Heart left ventricle (tissue), 16 donors: ENCODE results near the gene SLC9B2. TPM values are rescaled to one million over a fixed set of nuclear protein-coding genes. Genes with fewer than 3 reads are reported as not detected.

ENCODE experiments used
- ATAC-seq, 4 donors: fragments of 200-7000 bp; cut with Tn5 transposase; one replicate each; pipeline ENCODE4 v1.9.1; 2020 to 2022; ENCODE audit warnings: moderate library complexity in 4 of 4, mild to moderate bottlenecking in 3 of 4, moderate number of reproducible peaks in 1 of 4
- DNase-seq, 5 donors: peaks; one replicate each; pipeline ENCODE4 v3.0.0-alpha.2; 2020
- H3K27ac ChIP-seq, 12 donors: fragments of 200-600 bp; sonication (generic) in 4 of 12; one replicate each; pipeline versions ENCODE4 v1.5.0 to v1.8.0; 2016 to 2022; ENCODE audit warnings: mild to moderate bottlenecking in 2 of 12
- H3K27me3 ChIP-seq, 9 donors: fragments of 200-600 bp; sonication (generic) in 2 of 9; one replicate each; pipeline versions ENCODE4 v1.5.1 to v1.8.0; 2016 to 2022; ENCODE audit warnings: mild to moderate bottlenecking in 3 of 9
- H3K36me3 ChIP-seq, 9 donors: fragments of 200-600 bp; sonication (generic) in 2 of 9; one replicate each; pipeline versions ENCODE4 v1.5.0 to v1.8.0; 2018 to 2022; ENCODE audit warnings: mild to moderate bottlenecking in 2 of 9
- H3K4me1 ChIP-seq, 12 donors: fragments of 200-600 bp; sonication (generic) in 4 of 12; one replicate each; pipeline versions ENCODE4 v1.5.0 to v1.8.0; 2016 to 2022; ENCODE audit warnings: mild to moderate bottlenecking in 3 of 12
- H3K4me3 ChIP-seq, 12 donors: fragments of 200-600 bp; sonication (generic) in 4 of 12; one replicate each; pipeline versions ENCODE4 v1.5.0 to v1.8.0; 2017 to 2022; ENCODE audit warnings: mild to moderate bottlenecking in 9 of 12, moderate library complexity in 4 of 12
- H3K9me3 ChIP-seq, 12 donors: fragments of 200-600 bp; sonication (generic) in 4 of 12; one replicate each; pipeline versions ENCODE4 v1.5.0 to v1.8.0; 2016 to 2022; ENCODE audit warnings: mild to moderate bottlenecking in 1 of 12
- POLR2A ChIP-seq, 2 donors: fragments of 450-650 bp; IDR thresholded peaks; one replicate each; pipeline ENCODE4 v1.6.1; 2017; ENCODE audit warnings: antibody characterized with exemption in 2 of 2, mild to moderate bottlenecking in 2 of 2, moderate library complexity in 2 of 2
- WGBS, 4 donors: extraction: QIAGEN DNeasy Blood & Tissue Kit in 2 of 4; methylation state at CpG; one replicate each; pipeline versions ENCODE4 v1.1.5 to v1.1.7; 2013 to 2018; 5-methylcytosine and 5-hydroxymethylcytosine counted together
- intact Hi-C, 10 donors: fragments of 100-400 bp; cut with DNase I; formaldehyde crosslinking; loops; one replicate each; pipeline versions ENCODE4 v1.11.1 to v1.14.2; 2022
- polyA plus RNA-seq, 2 donors: library from polyadenylated mRNA; stranded (reverse); fragments of 200-250 nt; gene quantifications; one replicate each; pipeline ENCODE4 v1.2.3, GENCODE V29; 2013
- total RNA-seq, 9 donors: library from RNA; depleted of rRNA in 2 of 9; stranded (reverse); fragments of >200 nt in 2 of 9; fragmentation: NEBNext Ultra II Directional in 3 of 9; extraction: Animal tissue kit (Norgen Biotek cat#: 25700) in 3 of 9; gene quantifications; one replicate each; pipeline versions ENCODE4 v1.1.0 to v1.2.4, GENCODE V29; 2016 to 2023
- TF ChIP-seq, protein P1 (sequence below), 12 donors: fragments of 200-600 bp; sonication (generic) in 4 of 12; IDR thresholded peaks; one replicate each; pipeline versions ENCODE4 v1.5.0 to v1.8.0; 2018 to 2022; ENCODE audit warnings: antibody characterized with exemption in 12 of 12, mild to moderate bottlenecking in 5 of 12
- donor health status: ischemic (EF 13 %, LVEDD 7.1; RV severe dilation, severe dysfunction).
- donor health status: healthy with polysubstance abuse.
- donor health status: DM: no; HTN: yes; CAD: no.
- donor health status: DM: no; HTN: no; CAD: no.
- donor health status: ischemic (EF 25% LVEDD 6.9; RV normal size, moderate dysfunction).
- donor health status: ischemic (EF 25% LVEDD 5.7; RV mildly dilated, moderate dysfunction).
- donor health status: healthy.
- donor health status: DM: yes; HTN: yes; CAD: no.
- donor health status: ischemic (EF 35%, LVEDD 5.7; RV mildly dilated, moderate dysfunction).
- donor health status: nonischemic (EF 11% LVEDD 7.7; RV severe dilation, severe dysfunction).
- donor health status: DM: yes; HTN: yes; CAD: no.
- donor health status: PGD.
- donor health status: ischemic (EF 29% LVEDD 5.4; RV normal size, mild dysfunction).
- donor health status: nonischemic (EF 23%, LVEDD 6.1; RV moderate dilation, normal function).

SLC9B2 gene
- total and polyA plus RNA-seq, 11 donors = 1.4 to 7.1 (median 4.6) TPM

DNA sequence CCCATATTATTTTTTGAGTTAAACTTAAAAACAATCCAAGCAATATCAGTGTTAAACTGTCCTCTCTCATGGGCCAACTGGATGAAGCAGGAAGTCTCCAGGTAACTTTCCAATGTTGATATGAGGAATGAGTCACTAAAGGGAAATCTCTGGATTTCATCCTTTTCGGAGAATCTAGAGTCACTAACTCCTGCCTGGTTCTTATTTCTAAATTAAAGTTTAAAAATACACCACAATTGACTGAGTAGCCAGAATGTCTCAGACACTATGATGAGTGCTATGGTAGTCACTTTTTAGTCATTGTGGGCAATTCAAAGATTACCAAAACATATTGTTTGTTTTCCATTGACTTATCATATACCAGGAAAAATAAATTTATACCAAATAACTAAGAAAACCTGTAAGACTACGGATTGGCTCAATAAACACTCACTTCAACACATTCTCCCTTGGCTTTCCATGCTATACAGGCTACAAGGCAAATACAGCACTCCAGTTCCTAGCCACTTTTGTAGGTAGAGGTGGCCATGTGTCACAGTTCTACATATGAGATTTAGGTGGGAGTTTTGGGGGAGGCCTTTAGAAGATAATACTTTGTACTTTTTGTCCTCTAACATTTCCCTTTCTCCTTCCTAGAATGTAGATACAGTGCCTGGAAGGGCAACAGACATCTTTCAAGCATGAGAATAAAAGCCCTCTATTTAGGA, 8.6 kb downstream of the SLC9B2 start:
- H3K4me1 ChIP-seq = no peaks in the 10 kb centered on the region
- H3K36me3 ChIP-seq = peaks cover 0 to 16% (median 5%) of the 10 kb centered on the region in 9 donors
- H3K4me3 ChIP-seq = no peak overlapping the region
- H3K27ac ChIP-seq = no peak overlapping the region
- WGBS, 4 donors = 92 to 95% (median 93%) methylated on average over 2 of the region's 2 CpGs
- DNase-seq (no peak), ATAC-seq (no peak)
- TF ChIP-seq, protein P1, sequence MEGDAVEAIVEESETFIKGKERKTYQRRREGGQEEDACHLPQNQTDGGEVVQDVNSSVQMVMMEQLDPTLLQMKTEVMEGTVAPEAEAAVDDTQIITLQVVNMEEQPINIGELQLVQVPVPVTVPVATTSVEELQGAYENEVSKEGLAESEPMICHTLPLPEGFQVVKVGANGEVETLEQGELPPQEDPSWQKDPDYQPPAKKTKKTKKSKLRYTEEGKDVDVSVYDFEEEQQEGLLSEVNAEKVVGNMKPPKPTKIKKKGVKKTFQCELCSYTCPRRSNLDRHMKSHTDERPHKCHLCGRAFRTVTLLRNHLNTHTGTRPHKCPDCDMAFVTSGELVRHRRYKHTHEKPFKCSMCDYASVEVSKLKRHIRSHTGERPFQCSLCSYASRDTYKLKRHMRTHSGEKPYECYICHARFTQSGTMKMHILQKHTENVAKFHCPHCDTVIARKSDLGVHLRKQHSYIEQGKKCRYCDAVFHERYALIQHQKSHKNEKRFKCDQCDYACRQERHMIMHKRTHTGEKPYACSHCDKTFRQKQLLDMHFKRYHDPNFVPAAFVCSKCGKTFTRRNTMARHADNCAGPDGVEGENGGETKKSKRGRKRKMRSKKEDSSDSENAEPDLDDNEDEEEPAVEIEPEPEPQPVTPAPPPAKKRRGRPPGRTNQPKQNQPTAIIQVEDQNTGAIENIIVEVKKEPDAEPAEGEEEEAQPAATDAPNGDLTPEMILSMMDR (IDR thresholded peaks at IDR 0.05) = no peak
- no peak for TF ChIP-seq POLR2A (IDR thresholded peaks at IDR 0.05)
- intact Hi-C loops = no loop called here
- H3K9me3 ChIP-seq = no peaks in the 10 kb centered on the region
- no peaks in the 10 kb centered on the region for H3K27me3 ChIP-seq

DNA sequence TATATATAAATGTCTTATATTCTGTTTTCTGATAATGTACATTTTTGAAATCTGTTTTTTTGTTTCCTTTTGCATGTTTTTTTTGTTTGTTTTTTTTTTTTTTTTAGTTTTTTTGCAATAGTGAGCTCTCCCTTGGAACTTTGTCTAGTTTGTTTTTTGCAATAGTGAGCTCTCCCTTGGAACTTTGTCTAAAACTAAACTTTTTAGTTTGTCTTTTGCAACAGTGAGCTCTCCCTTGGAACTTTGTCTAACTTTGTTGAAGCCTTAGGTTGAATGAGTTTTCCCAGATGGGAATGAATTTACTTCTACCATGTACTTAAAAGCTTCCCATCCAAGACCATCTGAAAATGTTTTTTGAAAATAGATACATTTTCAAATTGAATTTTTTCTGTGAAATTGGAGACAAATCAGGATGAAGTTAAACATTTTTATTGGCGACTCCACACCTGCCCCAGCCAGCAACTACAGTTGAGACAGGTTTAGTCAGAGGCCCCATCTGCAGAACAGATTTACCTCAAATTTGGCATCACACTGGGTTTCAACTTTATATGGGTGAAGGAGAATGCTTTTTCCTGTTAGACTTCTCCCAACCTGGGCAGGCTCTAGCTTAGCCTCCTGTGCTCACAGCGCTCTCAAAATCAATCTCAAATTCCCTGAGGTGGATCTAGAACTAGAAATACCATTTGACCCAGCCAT, 16.0 kb downstream of the SLC9B2 start:
- ATAC-seq (no peak), DNase-seq (no peak)
- Histone ChIP-seq H3K27ac (no peak overlapping the region), H3K36me3 (peaks cover 0 to 9% (median 0%) of the 10 kb centered on the region in 9 donors), H3K9me3 (no peaks in the 10 kb centered on the region), H3K4me1 (no peaks in the 10 kb centered on the region), H3K27me3 (no peaks in the 10 kb centered on the region), H3K4me3 (no peak overlapping the region)
- no peak for TF ChIP-seq POLR2A (IDR thresholded peaks at IDR 0.05)
- TF ChIP-seq, protein P1 (IDR thresholded peaks at IDR 0.05) = no peak
- WGBS, 4 donors = 96 to 100% (median 99%) methylated on average over 2 of the region's 2 CpGs
- intact Hi-C loops = no loop called here

- H3K27ac ChIP-seq = no peak overlapping the region
- no peaks in the 10 kb centered on the region for H3K4me1 ChIP-seq
- H3K4me3 ChIP-seq = no peak overlapping the region
- DNase-seq (no peak), ATAC-seq (no peak)
- H3K36me3 ChIP-seq = peaks cover 0 to 11% (median under 1%) of the 10 kb centered on the region in 9 donors
- no peaks in the 10 kb centered on the region for H3K9me3 ChIP-seq
- no peak for TF ChIP-seq POLR2A (IDR thresholded peaks at IDR 0.05)
- TF ChIP-seq, protein P1 (IDR thresholded peaks at IDR 0.05) = no peak
- H3K27me3 ChIP-seq = no peaks in the 10 kb centered on the region
- intact Hi-C loops = no loop called here
- 92 to 97% (median 93%) methylated on average over 3 of the region's 3 CpGs for WGBS, 4 donors
Observed at GRCh38 chr4:103054030-103054429, 22.5 kb downstream of the SLC9B2 start.

GRCh38 chr4:103052779-103053178, 23.8 kb downstream of the SLC9B2 start:
- TF ChIP-seq, protein P1 (IDR thresholded peaks at IDR 0.05) = no peak
- TF ChIP-seq POLR2A (IDR thresholded peaks at IDR 0.05) = no peak
- H3K36me3 ChIP-seq = peaks cover 0 to 14% (median 7%) of the 10 kb centered on the region in 9 donors
- intact Hi-C loops = no loop called here
- no peaks in the 10 kb centered on the region for H3K4me1 ChIP-seq
- DNase-seq (no peak), ATAC-seq (no peak)
- H3K27me3 ChIP-seq = no peaks in the 10 kb centered on the region
- H3K9me3 ChIP-seq = no peaks in the 10 kb centered on the region
- no peak overlapping the region for H3K27ac ChIP-seq
- WGBS, 4 donors = 73 to 77% (median 75%) methylated on average over 3 of the region's 3 CpGs
- no peak overlapping the region for H3K4me3 ChIP-seq
